ENCODE data around the gene AUH.

The AUH gene

DNA sequence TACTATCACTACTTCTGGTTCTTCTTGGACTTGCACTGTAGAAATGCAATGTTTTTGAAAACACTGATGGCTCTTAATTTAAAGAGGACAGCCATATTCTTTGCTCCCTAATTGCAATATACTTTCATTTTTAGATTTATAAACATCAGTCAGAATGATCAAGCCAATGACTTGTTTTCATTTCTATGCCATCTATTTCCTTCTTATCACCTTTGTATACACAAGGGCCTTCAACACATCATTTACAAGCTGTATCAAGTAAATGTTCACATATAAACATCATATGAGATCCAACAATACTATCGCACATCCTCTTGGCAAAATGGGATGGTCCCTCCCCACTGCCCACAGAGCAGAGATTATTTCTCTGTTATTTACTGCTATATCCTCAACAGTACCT is 24.9 kb downstream of the AUH start:
- no peak for DNase-seq

DNA sequence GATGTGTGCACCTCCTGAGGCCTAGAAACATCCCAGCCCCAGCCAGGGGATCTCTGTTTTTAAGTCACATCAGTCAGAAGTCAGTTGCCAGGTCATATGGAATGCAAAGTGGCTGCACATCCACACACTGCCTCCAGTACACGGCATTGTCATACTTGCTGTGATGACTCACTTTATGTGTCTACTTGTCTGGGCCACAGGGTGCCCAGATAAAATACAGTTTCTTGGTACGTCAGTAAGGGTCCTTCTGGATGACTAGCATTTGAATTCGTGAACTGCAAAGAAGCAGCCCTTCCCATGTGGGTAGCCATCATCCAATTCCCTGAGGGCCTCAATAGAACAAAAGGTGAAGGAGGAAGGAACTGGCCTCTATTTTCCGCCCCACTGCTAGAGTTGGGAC is 27.7 kb downstream of the AUH start:
- DNase-seq, result no peak

DNA sequence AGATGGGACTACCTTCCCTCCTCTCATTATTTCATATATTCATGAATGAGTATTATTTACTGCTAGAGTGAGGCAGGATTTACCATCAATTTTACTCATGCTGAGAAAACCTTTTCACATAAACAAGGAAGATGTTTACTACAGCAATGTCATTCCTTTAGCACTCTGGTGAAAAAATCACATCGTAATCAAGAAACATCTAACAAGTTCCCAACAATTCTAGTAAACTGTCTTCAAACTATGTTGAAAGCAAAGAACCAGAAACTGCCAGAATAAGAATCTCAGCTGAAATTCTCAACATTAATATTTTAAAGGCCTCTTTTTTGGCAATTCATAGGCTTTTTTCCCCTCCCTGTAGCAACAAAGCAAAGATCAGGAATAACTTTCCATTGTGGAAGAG is 28.2 kb downstream of the AUH start:
- DNase-seq, result no peak

- no peak for DNase-seq
These were observed 29.0 kb downstream of the AUH start for GRCh38 chr9:91332546-91333231.

DNA sequence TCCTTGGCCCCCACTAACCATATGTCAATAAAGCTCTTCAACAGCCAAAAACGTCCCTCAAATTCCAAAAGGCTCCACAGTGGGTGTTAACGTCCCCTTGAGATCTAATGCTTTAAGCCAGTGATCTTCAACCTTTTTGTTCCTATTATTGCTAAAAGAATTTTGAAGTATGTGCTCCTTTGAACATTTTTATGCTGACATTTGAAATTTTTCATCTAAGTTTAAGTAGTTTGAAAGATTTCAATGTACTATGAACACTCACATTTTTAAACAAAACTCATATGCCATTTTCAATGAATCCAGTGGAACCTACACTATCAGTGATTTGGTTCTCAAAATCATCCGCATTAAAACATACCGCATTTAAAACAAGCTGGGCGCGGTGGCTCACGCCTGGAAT is 29.9 kb downstream of the AUH start:
- no peak for DNase-seq

- no peak for DNase-seq
These were observed 33.5 kb downstream of the AUH start for GRCh38 chr9:91328186-91328585.

DNA sequence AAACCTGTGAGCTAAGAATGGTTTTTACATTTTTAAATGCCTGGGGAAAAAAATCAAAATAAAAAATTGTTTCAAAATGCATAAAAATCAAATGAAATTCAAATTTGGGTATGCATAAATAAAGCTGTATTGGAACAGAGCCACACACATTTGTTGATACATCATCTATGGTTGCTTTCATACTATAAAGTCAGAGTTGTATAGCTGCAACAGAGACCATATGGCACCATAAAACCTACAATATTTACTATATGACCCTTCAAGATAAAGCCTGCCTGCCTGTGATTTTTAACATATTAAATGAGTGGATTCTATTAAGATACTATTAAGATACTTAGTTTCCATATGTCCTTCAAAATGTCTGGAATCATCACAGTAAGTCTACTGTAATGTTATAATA is 40.0 kb downstream of the AUH start:
- DNase-seq, result no peak

DNA sequence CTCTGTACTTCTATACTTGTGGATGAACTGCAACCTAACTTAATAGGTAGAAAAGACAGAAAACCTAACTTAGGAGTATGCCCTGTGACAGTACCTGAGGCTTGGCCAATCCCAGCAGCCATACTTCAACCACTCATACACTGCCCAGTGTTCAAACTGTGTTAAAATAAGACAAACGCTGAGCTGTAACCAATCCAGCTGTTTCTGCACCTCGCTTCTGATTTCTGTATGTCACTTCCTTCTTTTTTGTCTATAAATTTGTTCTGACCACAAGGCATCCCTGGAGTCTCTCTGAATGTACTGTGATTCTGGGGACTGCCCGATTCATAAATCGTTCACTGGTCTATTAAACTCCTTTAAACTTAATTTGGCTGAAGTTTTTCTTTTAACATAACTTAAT is 41.4 kb downstream of the AUH start:
- DNase-seq, result no peak

DNA sequence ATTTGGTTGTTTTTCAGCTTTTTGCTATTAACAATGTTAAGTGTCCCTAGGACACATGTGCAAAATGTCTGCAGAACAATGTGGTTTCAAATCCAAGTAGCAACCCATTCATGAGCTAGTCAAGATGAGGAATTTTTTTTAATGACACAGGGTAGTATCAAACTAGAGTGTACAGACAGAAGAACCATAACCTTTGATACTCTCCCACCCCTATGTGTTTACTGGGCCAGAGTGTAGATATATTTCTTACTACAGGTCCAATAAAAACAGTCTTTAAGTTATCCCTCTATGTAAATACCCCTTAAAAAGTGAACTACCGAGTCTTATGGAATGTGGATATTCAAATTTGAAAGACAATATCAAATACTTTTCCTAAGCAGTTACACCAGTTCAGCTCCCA is 45.6 kb downstream of the AUH start:
- no peak for DNase-seq

DNA sequence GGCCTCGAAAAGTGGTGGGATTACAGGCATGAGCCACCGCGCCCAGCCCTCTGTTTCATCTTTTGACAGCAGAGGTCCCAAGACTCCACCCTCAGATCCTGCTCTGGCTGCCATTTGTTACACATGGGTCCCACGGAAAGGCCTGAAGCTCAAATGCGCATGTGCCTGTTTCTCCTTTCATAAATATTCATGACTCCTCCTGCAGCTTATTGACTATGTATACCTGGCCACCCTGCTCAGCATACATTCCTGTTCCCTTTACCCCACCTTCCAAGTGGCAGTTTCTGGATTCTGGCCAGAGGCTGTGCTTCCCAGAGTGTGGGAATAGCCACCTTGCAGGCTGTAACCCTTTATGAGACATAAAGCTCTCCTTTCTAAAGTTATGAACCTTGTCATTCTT is 46.5 kb downstream of the AUH start:
- DNase-seq, result no peak

DNA sequence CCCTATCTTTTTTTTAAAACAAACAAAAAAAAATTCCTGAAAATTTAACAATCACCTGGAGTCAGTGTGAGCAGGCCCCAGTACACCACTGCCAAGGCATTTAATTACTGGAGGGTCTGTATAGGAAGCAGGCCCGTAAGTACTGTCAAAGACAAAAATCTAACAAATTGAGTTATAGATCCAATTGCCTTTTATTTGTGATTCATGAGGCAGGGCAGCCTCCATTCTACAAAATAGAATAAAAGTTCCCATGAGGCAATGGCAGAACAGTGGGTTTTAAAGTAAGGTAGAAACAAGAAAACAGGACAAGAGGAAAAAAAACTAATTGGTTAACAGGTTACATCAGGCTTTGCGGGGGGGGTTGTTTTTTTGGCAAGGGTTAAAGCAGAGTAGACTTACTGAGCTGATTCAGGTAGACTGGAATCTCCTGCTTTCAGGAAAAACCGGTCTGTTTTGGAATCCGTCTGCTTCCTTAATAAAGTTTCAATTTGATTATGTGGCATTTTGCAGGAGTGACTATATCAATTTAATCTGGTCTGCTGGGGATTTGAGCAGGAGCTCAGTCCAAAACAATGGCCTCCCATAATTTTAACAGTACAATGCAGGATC is 48.9 kb downstream of the AUH start:
- no peak for DNase-seq

- DNase-seq, result no peak
These were observed 51.7 kb downstream of the AUH start for GRCh38 chr9:91310037-91310436.

DNA sequence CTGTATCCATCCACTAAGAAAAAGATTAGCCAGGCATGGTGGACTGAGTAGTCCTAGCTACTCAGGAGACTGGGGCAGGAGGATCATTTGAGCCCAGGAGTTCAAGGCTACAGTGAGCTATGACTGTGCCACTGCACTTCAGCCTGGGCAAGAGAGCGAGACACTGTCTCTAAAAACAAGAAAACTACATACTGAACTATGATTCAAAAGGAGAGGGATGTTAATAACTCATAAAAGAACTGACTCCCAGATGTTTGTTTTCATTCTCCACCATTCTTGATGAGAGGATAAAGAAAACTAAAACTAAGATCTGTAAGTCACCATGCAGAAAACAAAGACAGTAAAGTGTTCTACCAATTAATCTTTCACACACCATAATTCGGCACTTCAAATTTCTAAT is 53.5 kb downstream of the AUH start:
- DNase-seq, result no peak

GRCh38 chr9:91307279-91307678 is 54.4 kb downstream of the AUH start:
- no peak for DNase-seq

DNA sequence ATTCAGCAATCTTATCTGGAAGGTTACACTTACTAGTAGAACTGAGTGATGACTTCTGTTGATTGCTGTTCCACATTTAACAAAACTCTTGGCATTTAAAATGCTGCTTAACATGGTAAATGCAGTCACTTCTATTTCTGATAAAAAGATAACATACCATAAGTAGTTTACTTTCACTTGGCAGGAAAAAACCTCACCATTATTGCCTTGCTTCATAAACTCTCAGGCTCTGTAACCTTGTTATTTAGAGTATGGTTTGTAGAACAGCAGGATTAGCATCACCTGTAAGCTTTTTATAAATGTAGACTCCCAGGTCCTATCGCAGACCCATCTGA is 55.5 kb downstream of the AUH start:
- DNase-seq, result no peak

DNA sequence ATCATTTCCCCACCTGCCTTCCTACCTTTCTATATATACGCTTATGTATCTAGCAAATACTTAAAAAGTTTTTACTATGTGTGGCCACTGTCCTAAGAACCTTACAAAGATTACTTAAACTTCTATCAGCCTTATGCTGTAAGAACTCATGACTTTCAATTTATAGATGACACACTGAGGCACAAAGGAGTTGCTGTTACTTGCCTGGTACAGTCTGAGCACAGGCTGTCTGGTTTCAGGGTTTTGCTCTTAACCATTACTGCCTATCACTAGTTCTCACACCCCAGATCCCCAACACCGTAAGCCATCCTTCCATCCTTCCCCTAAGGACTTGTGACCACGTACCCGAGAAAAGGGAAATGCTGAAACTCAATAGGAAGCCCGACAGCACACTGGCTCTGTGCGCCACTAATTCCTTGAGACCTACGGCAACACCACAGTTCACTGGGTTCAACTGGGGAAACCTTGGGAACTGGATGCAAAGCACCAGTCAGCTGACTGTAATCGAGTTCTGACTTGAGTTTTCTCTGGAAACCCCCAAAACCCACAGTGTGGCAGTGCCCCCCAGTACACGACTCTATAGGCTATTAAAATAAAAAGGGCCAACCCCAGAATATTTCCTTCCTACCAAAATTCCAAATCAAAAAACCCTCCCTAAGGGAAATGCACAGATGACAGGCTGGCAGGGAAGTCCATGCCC is 56.0 kb downstream of the AUH start:
- DNase-seq, result no peak

- no peak for DNase-seq
These were observed 57.8 kb downstream of the AUH start for GRCh38 chr9:91303741-91304415.

GRCh38 chr9:91302831-91303230 is 58.9 kb downstream of the AUH start:
- no peak for DNase-seq

DNA sequence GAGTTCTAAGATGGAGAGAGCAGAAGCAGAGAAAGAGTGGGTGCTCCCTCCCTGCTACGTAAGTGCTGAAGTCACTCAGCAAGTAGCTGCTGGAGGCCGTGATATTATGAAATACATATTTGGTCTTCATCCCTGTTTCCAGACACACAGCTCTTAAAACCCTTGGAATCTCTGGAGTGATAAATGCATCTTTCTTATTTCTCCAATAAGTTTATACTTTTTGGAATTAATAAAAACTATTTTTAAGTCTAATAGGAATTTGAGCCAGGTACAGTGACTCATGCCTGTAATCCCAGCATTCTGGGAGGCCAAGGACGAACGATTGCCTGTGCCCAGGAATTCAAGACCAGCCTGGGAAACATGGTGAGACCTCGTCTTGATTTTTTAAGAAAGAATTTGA is 60.6 kb downstream of the AUH start:
- DNase-seq, result no peak

DNA sequence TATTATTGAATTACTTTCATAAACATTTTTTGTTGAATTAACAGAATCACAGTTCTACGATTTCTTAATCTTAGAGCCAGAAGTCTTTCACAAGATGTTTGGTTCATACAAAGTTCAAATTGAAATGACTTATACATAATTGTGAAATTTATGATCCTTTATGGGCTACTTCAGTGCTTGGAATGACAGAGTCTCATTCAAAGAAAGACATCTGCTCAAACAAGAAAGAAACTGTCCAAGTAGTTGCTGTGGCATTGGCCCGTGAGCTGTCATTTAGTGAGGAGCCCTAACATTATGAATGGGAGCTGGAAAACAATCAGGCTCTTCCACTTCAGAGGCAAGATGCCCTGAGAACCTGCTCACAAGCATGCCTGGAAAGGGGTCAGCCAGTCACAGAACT is 63.4 kb downstream of the AUH start:
- no peak for DNase-seq

- DNase-seq, result no peak
These were observed 64.4 kb downstream of the AUH start for GRCh38 chr9:91297306-91297705.

- DNase-seq, result no peak
These were observed 65.4 kb downstream of the AUH start for GRCh38 chr9:91296354-91296753.

DNA sequence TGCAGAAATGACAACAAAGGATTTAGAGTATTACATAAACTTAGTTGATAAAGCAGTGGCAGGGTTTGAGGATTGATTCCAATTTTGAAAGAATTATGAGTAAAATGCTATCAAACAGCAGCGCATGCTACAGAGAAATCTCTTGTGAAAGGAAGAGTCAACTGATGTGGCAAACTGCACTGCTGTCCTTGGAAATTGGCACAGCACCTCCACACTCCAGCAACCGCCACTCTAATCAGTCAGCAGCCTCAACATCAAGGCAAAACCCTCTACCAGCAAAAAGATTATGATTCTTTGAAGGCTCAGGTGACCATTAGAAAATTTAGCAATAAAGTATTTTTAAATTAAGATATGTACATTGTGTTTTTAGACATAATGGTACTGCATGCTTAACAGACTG is 66.4 kb downstream of the AUH start:
- DNase-seq, result no peak

GRCh38 chr9:91291866-91292265 is 69.9 kb downstream of the AUH start:
- DNase-seq, result no peak
